Neural progenitor cell (in vitro differentiated cells): ENCODE results near the gene RNF13.

ENCODE experiments used
- CTCF ChIP-seq: fragments of 200-600 bp; sonication (generic); IDR thresholded peaks from 2 replicates; pipeline ENCODE4 v1.5.1; 2017; ENCODE audit warnings: antibody characterized with exemption, mild to moderate bottlenecking
- EZH2 ChIP-seq: fragments of 200-600 bp; sonication (generic); IDR thresholded peaks from 2 replicates; pipeline ENCODE4 v1.6.1; 2017; ENCODE audit warnings: antibody characterized with exemption, mild to moderate bottlenecking, moderate library complexity
- EZH2phosphoT487 ChIP-seq: fragments of 200-600 bp; sonication (generic); IDR thresholded peaks from 2 replicates; pipeline ENCODE4 v1.6.1; 2017; ENCODE audit warnings: antibody characterized with exemption

- TF ChIP-seq EZH2 (no peak), CTCF (no peak), EZH2phosphoT487 (no peak)
Measured at GRCh38 chr3:149895339-149895738, 82.3 kb downstream of the RNF13 start.
